Measurements from ENCODE around the gene COL18A1. TPM values are rescaled to one million over a fixed set of nuclear protein-coding genes. Genes with fewer than 3 reads are reported as not detected.
"Not testable (repeated sequence)": the region's sequence is repeated elsewhere in the genome, so short reads cannot be mapped to it uniquely, and the experiment has no call there.

COL18A1 gene
- total RNA-seq, 4 donors from 2014 or later: 64.7 to 110 (median 98.9) TPM

- DNase-seq (ENCODE audit: low spot score) (no peak), ATAC-seq (ENCODE audit: low FRiP score) (no peak)
- TF ChIP-seq CTCF (IDR thresholded peaks at IDR 0.05): no peak
Observed at GRCh38 chr21:45436351-45437065, 31.5 kb downstream of the COL18A1 start.

- not testable (repeated sequence) for DNase-seq (ENCODE audit: low spot score)
Observed at GRCh38 chr21:45437844-45438243, 32.9 kb downstream of the COL18A1 start.

GRCh38 chr21:45438391-45439145 lies 33.6 kb downstream of the COL18A1 start:
- ATAC-seq (ENCODE audit: low FRiP score): no peak
- DNase-seq (ENCODE audit: low spot score): no peak
- no peak for TF ChIP-seq CTCF (IDR thresholded peaks at IDR 0.05)

More at GRCh38 chr21:45437844-45438243, 32.9 kb downstream of the COL18A1 start:
- not testable (repeated sequence) for ATAC-seq (ENCODE audit: low FRiP score)

GRCh38 chr21:45439161-45439872 lies 34.4 kb downstream of the COL18A1 start:
- TF ChIP-seq CTCF (IDR thresholded peaks at IDR 0.05): peak in 2 of 3 donors; percentile 90 to 93
- ATAC-seq (ENCODE audit: low FRiP score) (peak; percentile 74), DNase-seq (ENCODE audit: low spot score) (peak; percentile 86)

GRCh38 chr21:45439901-45440461 lies 35.0 kb downstream of the COL18A1 start:
- DNase-seq (ENCODE audit: low spot score) (no peak), ATAC-seq (ENCODE audit: low FRiP score) (no peak)
- TF ChIP-seq CTCF (IDR thresholded peaks at IDR 0.05): no peak

- TF ChIP-seq CTCF (IDR thresholded peaks at IDR 0.05): no peak
- DNase-seq (ENCODE audit: low spot score) (no peak), ATAC-seq (ENCODE audit: low FRiP score) (no peak)
Observed at GRCh38 chr21:45440736-45441350, 35.9 kb downstream of the COL18A1 start.
